T47D (cell line): ENCODE results near the gene BICDL2.

ENCODE experiments used
- DNase-seq, 2 experiments: peaks; one replicate each; pipeline versions ENCODE4 v3.0.0 to v3.0.0-alpha.2; 2011 to 2012; ENCODE audit warnings: low read depth in 1 of 2, low spot score in 1 of 2
- JUND ChIP-seq: IDR thresholded peaks from 2 replicates; pipeline ENCODE4 v1.6.1; 2012; ENCODE audit warnings: low read depth
- in situ Hi-C: cut with HindIII; loops from 2 replicates; pipeline ENCODE4 v1.10.0; 2016; ENCODE audit warnings: low sequenced_read_pairs, low pct_unique_long_range_greater_than_20kb

BICDL2 gene

DNA sequence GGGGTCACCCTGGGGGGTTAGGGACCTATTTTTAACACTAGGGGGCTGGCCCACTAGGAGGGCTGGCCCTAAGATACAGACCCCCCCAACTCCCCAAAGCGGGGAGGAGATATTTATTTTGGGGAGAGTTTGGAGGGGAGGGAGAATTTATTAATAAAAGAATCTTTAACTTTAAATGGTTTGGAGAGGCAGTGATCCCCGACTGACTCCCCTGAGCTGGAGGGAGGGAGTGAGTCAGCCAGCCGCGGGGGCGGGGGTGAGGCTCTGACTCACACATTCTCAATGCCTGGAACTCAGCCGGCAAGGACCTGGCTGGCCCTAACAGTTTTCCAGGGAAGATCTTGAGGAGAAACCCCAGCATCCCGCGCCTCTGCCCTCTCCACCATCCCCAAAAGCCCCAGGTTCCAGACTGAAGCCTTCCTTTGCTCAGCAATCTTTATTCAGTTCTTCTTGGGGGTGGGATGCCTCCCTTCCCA, 14.5 kb downstream of the BICDL2 start:
- peak in 1 of 2 experiments; percentile 87 for DNase-seq
- in situ Hi-C loops: no loop called here
- TF ChIP-seq JUND: peak; percentile 76; the same call in 1 of the 2 replicates

DNA sequence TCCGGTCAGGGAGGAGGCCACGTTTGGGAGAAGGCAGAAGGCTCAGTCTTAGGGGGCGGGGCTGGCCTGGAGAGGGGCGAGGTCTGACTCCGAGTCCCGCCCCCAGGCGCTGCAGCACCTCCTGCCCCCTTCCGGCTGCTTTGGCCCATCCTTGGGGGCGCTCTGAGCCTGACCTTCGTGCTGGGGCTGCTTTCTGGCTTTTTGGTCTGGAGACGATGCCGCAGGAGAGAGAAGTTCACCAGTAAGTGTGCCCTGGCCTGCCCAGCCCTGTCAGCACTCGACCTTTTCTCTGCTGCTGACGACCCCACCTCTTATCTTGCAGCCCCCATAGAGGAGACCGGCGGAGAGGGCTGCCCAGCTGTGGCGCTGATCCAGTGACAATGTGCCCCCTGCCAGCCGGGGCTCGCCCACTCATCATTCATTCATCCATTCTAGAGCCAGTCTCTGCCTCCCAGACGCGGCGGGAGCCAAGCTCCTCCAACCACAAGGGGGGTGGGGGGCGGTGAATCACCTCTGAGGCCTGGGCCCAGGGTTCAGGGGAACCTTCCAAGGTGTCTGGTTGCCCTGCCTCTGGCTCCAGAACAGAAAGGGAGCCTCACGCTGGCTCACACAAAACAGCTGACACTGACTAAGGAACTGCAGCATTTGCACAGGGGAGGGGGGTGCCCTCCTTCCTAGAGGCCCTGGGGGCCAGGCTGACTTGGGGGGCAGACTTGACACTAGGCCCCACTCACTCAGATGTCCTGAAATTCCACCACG, 15.1 kb downstream of the BICDL2 start:
- TF ChIP-seq JUND: no peak
- peak; percentile 75 to 88 for DNase-seq
- in situ Hi-C loops: no loop called here

DNA sequence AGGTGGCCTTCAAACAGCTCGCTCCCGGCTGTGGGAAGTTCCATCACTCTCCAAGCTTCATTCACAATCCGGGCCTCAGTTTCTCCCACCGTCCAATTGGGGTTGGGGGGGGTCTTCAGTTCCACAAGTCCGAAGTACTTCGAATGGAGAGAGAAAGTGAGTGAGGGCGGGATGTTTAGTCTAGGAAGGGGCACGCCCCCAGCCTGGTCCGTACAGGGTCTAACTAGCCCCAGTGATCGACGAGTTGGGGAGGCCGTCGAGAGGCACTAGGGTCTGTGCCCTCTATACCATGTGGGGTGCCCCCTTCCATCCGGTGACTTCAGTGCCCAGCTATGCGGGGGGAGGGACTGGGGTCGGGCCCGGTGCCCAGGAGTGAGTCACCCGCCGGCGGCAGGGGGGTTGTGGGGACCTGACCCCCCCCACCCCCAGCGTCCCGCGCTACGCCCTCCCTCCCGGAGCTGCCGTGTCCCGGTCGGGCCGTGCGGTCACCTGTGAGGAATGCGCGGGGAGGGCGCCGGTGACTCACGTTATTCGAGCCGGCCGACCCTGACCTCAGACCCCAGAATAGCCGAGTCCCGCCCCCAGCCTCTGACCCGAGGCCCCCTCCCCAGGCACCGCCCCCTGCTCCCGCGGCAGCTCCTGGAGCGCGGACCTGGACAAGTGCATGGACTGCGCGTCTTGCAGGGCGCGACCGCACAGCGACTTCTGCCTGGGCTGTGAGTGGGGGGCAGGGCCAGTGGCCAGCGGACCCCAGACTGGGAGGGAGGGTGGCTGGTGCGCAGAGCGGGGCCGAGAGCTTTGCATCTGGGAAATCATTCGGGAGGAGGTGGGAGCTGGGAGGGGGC, 15.9 kb downstream of the BICDL2 start:
- peak; percentile 71 to 89 for DNase-seq
- TF ChIP-seq JUND: peak; percentile 97
- in situ Hi-C loops: no loop called here

DNA sequence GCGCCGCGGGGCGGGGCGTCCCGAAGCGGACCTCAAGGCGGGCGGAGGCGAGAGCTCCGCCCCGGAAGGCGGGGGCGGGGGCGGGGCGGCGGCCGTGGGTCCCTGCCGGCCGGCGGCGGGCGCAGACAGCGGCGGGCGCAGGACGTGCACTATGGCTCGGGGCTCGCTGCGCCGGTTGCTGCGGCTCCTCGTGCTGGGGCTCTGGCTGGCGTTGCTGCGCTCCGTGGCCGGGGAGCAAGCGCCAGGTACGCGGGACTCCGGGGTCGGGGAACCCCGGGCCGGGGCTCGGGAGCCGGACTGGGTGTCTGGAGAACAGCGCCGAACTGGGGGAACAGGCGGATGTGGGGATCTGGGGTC, 16.5 kb downstream of the BICDL2 start, which contains the start of gene TNFRSF12A:
Gene TNFRSF12A, plus strand, starts transcription at position 122 of the 357 bp plus-strand sequence. Its CDS starts 30 bp downstream, at position 152.
- in situ Hi-C loops: no loop called here
- TF ChIP-seq JUND: no peak
- DNase-seq: peak; percentile 82 to 89

DNA sequence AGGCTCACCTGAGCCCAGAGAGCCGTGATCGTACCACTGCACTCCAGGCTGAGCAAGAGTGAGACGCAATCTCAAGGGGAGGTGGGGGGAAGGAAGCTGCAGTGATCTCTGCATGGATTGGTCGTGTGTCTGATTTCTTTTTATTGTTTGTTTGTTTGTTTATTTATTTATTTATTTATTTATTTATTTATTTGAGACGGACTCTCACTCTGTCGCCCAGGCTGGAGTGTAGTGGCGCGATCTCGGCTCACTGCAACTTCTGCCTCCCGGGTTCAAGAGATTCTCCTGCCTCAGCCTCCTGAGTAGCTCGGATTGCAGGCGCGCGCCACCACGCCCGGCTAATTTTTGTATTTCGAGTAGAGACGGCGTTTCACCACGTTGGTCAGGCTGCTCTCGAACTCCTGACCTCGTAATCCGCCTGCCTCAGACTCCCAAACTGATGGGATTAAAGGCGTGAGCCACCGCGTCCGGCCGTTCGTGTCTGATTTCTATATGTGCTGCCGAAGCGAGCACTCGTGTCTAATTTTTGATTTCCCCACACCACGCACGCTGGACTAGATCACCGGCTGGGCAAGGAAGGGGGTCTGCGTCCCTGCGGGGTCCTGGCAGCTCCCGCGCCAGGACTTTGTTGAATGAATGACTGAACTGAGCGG, 17.0 kb downstream of the BICDL2 start:
- TF ChIP-seq JUND: no peak
- DNase-seq: no peak
- in situ Hi-C loops: no loop called here

DNA sequence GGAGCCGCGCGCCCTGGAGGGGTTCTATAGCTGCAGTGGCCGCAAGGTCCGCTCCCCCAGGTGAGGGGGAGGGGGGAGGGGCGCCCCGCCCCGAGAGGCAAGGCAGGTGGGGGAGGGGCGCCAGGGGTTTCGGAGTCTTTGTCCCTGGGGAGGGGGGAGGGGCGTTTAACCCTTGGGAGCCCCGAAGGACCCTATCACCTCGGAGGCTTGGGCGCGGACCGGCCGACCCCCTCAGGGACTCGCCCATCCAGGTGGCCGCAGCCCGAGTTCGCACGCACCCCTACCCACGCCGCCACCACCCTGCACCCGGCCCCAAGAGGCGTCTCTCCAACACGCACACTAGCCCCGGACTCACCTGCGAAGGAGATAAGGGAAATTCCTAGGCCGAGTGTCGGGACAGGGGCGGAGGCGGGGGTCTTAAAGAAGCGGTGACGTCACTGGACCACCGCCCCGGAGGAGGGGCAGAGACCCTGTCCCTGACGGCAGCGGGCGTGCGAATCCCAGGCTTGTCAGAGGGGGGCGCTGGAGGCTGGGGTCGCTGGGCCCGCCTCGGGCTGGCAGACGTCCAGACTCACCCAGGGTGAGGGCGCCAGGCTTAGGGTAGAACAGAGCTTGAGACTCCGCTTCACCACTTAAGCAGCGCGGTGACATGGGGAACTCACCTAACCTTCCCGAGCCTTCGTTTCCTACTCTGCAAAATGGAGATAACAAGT, 18.8 kb downstream of the BICDL2 start, which contains the start of gene CLDN6:
Gene CLDN6, minus strand, starts transcription at position 390 of the 713 bp plus-strand sequence. CDS start 2,162 bp downstream, outside the sequence.
- DNase-seq: no peak
- no peak for TF ChIP-seq JUND
- in situ Hi-C loops: no loop called here

DNA sequence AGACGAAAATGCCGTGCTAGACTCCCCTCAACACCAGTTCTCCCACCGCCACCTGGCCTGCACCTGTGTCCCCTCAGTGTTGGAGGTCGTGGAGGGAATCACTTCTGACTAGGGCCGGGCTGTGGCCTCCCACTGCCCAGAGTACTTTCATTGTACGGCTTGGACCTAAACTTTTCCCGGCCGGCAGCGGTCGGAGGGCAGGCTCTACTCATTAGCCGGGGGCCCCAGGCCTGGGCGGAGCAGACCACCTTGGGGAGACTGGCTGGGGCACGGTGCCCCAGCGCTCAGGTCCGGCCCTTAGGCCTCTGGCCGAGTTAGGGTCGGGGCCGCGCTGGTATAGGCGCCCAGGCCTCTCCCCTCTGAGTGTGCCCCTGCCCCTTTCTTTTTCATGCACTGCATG, 19.4 kb downstream of the BICDL2 start:
- DNase-seq: no peak
- TF ChIP-seq JUND: no peak
- in situ Hi-C loops: no loop called here

DNA sequence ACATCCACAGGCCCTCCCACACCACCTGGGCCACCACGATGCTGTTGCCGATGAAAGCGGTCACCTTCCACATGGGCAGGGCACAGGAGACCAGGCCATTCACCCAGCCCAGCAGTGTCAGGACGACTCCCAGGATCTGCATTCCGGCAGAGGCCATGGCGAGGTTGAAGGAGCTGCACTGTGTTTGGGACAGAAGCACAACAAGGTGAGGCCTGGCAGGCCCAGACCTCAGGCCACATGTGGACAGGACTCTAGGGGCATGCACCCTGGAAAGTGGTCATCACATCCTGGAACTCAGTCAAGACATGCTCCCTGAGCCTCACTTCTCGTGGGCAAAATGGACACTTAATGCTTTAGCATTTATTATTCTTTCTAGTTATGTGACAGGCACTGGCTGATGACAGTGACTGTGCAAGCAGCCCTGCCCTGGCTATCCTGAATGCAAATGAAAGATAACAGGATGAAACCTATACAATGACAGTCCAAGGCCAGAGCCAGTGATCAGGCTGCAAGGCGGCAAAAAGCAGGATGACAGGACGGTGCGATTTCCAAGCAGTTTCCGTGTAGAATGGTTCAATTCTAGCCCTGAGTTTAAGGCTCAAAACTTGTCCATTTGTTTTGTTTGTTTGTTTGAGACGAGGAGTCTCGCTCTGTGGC, 20.8 kb downstream of the BICDL2 start:
- in situ Hi-C loops: no loop called here
- no peak for DNase-seq
- TF ChIP-seq JUND: no peak

DNA sequence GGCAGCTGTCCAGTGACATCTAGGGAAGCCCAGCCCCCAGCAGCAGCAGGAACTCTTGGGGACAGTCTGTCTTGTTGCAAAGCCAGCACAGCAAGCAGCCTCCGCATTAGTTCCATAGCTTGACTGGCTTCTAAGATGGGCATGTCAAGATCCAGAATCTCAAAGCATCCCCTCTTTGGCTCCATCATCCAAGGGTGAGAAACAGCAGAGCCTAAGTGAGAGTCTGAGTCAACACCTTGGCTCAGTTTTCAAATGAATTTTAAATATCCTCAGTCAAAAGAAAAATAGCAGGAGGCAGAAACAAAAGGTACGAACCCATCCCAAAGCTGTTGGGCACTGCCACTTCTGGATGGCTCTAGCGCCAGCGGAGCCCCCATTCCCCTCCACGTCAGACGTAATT, 21.8 kb downstream of the BICDL2 start:
- no peak for TF ChIP-seq JUND
- no peak for DNase-seq
- in situ Hi-C loops: no loop called here

DNA sequence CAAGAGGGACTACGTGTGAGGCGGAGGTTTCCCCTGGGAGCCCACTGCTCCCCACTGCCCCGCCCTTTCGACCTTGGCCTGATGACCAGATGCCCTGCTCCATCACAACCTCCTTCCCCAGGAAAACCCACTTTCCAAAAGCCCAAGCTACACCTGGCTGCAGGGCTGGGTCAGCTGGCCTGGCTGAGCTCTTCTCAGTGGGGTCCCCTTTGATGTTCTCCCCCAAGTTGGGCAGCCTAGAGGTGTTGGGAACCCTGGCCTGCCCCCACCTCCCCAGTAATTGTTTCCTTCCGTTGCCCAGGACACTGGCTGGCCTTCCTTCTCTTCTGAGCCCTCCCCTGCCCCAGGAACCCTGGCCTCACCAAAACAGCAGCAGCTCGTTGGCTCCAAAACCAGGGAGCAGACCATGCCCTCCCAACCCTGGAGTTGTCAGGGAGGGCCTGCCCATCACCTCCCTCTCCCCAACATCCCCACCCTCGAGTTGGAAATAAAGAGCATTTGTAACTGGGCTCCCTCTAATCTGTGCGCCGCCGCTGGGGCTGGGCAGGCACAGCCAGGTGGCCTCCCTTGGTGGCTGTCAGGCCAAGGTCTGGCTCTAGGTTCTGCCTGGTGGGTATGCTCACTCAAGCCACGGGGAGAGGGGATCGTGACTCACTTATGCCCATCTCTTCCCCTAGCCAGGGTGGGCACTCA, 22.6 kb downstream of the BICDL2 start:
- no peak for TF ChIP-seq JUND
- no peak for DNase-seq
- in situ Hi-C loops: no loop called here

DNA sequence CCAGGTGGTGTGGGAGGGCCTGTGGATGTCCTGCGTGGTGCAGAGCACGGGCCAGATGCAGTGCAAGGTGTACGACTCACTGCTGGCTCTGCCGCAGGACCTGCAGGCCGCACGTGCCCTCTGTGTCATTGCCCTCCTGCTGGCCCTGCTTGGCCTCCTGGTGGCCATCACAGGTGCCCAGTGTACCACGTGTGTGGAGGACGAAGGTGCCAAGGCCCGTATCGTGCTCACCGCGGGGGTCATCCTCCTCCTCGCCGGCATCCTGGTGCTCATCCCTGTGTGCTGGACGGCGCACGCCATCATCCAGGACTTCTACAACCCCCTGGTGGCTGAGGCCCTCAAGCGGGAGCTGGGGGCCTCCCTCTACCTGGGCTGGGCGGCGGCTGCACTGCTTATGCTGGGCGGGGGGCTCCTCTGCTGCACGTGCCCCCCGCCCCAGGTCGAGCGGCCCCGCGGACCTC, 23.2 kb downstream of the BICDL2 start:
- no peak for TF ChIP-seq JUND
- no peak for DNase-seq
- in situ Hi-C loops: no loop called here
